GM12892 (cell line): Measurements from ENCODE around the gene GJA8. TPM values are rescaled to one million over a fixed set of nuclear protein-coding genes. Genes with fewer than 3 reads are reported as not detected.
"Not testable (repeated sequence)": the region's sequence is repeated elsewhere in the genome, so short reads cannot be mapped to it uniquely, and the experiment has no call there.

ENCODE experiments used
- DNase-seq: peaks from one replicate; pipeline ENCODE4 v3.0.0; 2011; ENCODE audit not compliant: insufficient read length
- FAIRE-seq: peaks from 2 replicates; lab custom pipeline; 2011; peaks lifted over from hg19 to GRCh38; lab: Jason Lieb, UNC
- POLR2A ChIP-seq: IDR thresholded peaks from 2 replicates; pipeline ENCODE4 v1.6.1; 2011; ENCODE audit warnings: low read depth, low read length, control low read depth
- POLR2AphosphoS5 ChIP-seq: IDR thresholded peaks from 2 replicates; pipeline ENCODE4 v1.6.1; 2011; ENCODE audit warnings: low read depth, low read length, control low read depth
- TAF1 ChIP-seq: IDR thresholded peaks from 2 replicates; pipeline ENCODE4 v1.6.1; 2011; ENCODE audit warnings: low read depth, mild to moderate bottlenecking, control low read depth, low read length, borderline replicate concordance
- polyA plus RNA-seq: library from polyadenylated mRNA; unstranded; fragments of >200 nt; gene quantifications from one replicate; pipeline ENCODE4 v1.2.1, GENCODE V29; 2012; ENCODE audit warnings: missing spikeins, inconsistent platforms; ENCODE audit not compliant: missing spikeins

Gene GJA8
- not detected for polyA plus RNA-seq

GRCh38 chr1:147902253-147902845 is at the start of gene GJA8:
TSS of gene GJA8 (plus strand) at chr1:147902795. CDS start at chr1:147907956, 5,161 bp downstream.
- DNase-seq (no peak), FAIRE-seq (no peak)
- TF ChIP-seq POLR2A = no peak
- TF ChIP-seq POLR2AphosphoS5 = no peak
- no peak for TF ChIP-seq TAF1

- DNase-seq = no peak
- no peak for FAIRE-seq
- TF ChIP-seq POLR2A = no peak
- TF ChIP-seq POLR2AphosphoS5 = no peak
- TF ChIP-seq TAF1 = no peak
Measured at GRCh38 chr1:147853391-147853790, 49.2 kb upstream of the GJA8 start.

- not testable (repeated sequence) for FAIRE-seq, DNase-seq
Measured at GRCh38 chr1:147854989-147855388, 47.6 kb upstream of the GJA8 start.

- not testable (repeated sequence) for DNase-seq, FAIRE-seq
Measured at GRCh38 chr1:147855996-147856395, 46.6 kb upstream of the GJA8 start.

GRCh38 chr1:147867204-147867603 is 35.4 kb upstream of the GJA8 start:
- not testable (repeated sequence) for FAIRE-seq

GRCh38 chr1:147878022-147878421 is 24.6 kb upstream of the GJA8 start:
- DNase-seq = no peak
- TF ChIP-seq TAF1 = no peak
- TF ChIP-seq POLR2A = no peak
- no peak for TF ChIP-seq POLR2AphosphoS5
- FAIRE-seq = no peak

More at GRCh38 chr1:147867204-147867603, 35.4 kb upstream of the GJA8 start:
- not testable (repeated sequence) for DNase-seq

GRCh38 chr1:147879911-147880310 is 22.7 kb upstream of the GJA8 start:
- DNase-seq (no peak), FAIRE-seq (no peak)

GRCh38 chr1:147882535-147882934 is 20.1 kb upstream of the GJA8 start:
- FAIRE-seq = no peak
- no peak for DNase-seq

More at GRCh38 chr1:147879911-147880310, 22.7 kb upstream of the GJA8 start:
- no peak for TF ChIP-seq POLR2A
- TF ChIP-seq TAF1 = no peak
- no peak for TF ChIP-seq POLR2AphosphoS5

GRCh38 chr1:147890177-147890790 is 12.3 kb upstream of the GJA8 start:
- DNase-seq = peak; percentile 25
- no peak for TF ChIP-seq POLR2A
- TF ChIP-seq POLR2AphosphoS5 = no peak
- TF ChIP-seq TAF1 = no peak
- peak; percentile 81 for FAIRE-seq

More at GRCh38 chr1:147882535-147882934, 20.1 kb upstream of the GJA8 start:
- TF ChIP-seq POLR2AphosphoS5 (no peak), TAF1 (no peak), POLR2A (no peak)

- DNase-seq (no peak), FAIRE-seq (no peak)
- no peak for TF ChIP-seq POLR2AphosphoS5
- no peak for TF ChIP-seq TAF1
Measured at GRCh38 chr1:147891088-147891487, 11.5 kb upstream of the GJA8 start.

GRCh38 chr1:147892216-147892615 is 10.4 kb upstream of the GJA8 start:
- TF ChIP-seq POLR2AphosphoS5 (no peak), POLR2A (no peak), TAF1 (no peak)
- DNase-seq (no peak), FAIRE-seq (no peak)

- DNase-seq (no peak), FAIRE-seq (peak; percentile 70)
- TF ChIP-seq POLR2A (no peak), TAF1 (no peak), POLR2AphosphoS5 (no peak)
Measured at GRCh38 chr1:147892731-147893214, 9.8 kb upstream of the GJA8 start.

- no peak for TF ChIP-seq TAF1
- TF ChIP-seq POLR2A = no peak
- FAIRE-seq = no peak
Measured at GRCh38 chr1:147895123-147895522, 7.5 kb upstream of the GJA8 start.

More at GRCh38 chr1:147895123-147895522, 7.5 kb upstream of the GJA8 start:
- no peak for DNase-seq
